IPS-18c (cell line): Measurements from ENCODE around the gene RPRD1A.
"Not testable (repeated sequence)": the region's sequence is repeated elsewhere in the genome, so short reads cannot be mapped to it uniquely, and the experiment has no call there.

Experiments used
- H3K4me3 ChIP-seq: 2 replicates; pipeline ENCODE4 v1.7.0; 2013; ENCODE audit warnings: low read depth, mild to moderate bottlenecking, low read length, moderate library complexity; ENCODE audit not compliant: insufficient read depth
- H3K9me3 ChIP-seq: one replicate; pipeline ENCODE4 v1.6.1; 2013; ENCODE audit warnings: mild to moderate bottlenecking, low read length, moderate library complexity; ENCODE audit not compliant: control insufficient read depth, insufficient read depth

Gene RPRD1A, protein sequence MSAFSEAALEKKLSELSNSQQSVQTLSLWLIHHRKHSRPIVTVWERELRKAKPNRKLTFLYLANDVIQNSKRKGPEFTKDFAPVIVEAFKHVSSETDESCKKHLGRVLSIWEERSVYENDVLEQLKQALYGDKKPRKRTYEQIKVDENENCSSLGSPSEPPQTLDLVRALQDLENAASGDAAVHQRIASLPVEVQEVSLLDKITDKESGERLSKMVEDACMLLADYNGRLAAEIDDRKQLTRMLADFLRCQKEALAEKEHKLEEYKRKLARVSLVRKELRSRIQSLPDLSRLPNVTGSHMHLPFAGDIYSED

DNA sequence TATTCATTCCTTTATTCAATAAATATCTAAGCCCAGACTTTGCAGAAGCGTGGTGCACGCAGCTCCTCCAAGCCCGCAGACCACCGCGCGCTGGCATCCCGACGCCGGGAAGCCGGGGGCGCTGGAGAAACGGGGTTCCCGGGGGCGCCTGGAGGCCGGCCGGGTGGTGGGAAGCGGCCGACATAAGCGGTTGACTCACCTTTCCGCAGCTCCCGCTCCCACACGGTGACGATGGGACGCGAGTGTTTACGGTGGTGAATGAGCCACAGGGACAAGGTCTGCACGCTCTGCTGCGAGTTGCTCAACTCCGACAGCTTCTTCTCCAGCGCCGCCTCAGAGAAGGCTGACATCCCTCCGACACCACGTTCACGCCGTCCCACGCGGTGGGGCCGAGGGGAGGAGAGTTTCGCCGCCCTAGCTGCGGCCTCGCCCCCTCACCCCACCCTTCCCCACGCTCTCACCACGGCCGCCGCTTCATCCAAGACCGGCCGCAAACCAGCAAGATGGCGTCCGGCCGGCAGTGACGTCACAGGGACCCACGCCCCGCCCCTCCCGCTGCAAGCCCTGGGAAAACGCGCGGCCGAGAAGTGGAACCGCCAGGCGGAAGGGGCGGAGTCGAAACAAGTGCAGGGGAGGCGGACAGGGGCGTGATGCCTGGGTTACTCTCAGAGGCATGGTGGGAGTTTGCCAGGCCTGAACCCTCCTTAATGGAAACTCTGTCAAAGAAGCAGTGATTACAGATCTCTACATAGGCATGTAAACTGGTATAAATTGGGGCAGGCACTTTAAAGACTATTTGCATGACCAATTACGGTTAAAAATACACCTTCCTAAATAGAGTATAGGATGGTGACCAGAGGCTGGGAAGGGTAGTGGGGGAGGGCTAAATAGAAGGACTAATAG is at the start of gene RPRD1A:
Gene RPRD1A (minus strand): TSS at position 505 of the 903 bp plus-strand sequence. CDS start 155 bp downstream, at position 350.
- peak within 1 kb of the TSS; percentile 96 for H3K4me3 ChIP-seq
- H3K9me3 ChIP-seq: no peaks in the 10 kb centered on the region

DNA sequence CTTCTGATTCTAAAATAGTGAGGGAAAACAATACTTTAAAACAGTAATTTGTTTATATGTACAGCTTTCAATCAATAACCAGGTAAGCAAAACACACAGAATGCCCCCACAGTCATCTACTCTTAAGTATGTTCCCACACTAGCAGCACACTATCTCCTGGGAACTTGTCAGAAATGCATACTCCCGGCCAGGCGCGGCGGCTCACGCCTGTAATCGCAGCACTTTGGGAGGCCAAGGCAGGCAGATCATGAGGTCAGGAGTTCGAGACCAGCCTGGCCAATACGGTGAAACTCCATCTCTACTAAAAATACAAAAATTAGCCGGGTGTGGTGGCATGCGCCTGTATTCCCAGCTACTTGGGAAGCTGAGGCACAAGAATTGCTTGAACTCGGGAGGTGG is 49.4 kb upstream of the RPRD1A start:
- not testable (repeated sequence) for H3K4me3 ChIP-seq

DNA sequence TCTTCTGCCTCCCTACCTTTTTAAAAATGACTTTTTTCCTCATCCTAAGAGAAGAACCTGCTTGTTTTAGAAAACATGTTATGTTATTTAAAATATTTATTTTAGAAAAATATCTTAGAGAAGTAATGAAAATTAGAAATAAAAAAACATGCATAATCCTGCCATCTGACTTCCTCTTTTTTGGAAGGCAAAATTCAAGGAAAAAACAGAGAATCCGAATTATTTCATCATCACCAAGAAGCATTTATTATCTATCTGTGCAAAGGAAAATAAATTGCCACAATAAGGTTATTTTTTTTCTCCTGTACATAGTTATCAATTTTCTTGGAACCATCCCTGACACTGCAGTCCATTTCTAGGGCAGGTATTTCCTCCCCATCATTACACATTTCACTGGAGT is 47.4 kb upstream of the RPRD1A start:
- H3K4me3 ChIP-seq: no peak overlapping the region
- H3K9me3 ChIP-seq: no peaks in the 10 kb centered on the region

More for the DNA sequence above, 49.4 kb upstream of the RPRD1A start:
- H3K9me3 ChIP-seq: not testable (repeated sequence)

- no peak overlapping the region for H3K4me3 ChIP-seq
- no peaks in the 10 kb centered on the region for H3K9me3 ChIP-seq
These were observed 46.9 kb upstream of the RPRD1A start for GRCh38 chr18:36114251-36114650.

GRCh38 chr18:36112302-36112701 is 44.9 kb upstream of the RPRD1A start:
- no peaks in the 10 kb centered on the region for H3K9me3 ChIP-seq

GRCh38 chr18:36109737-36110136 is 42.4 kb upstream of the RPRD1A start:
- Histone ChIP-seq H3K9me3 (no peaks in the 10 kb centered on the region), H3K4me3 (no peak overlapping the region)

More at GRCh38 chr18:36112302-36112701, 44.9 kb upstream of the RPRD1A start:
- H3K4me3 ChIP-seq: no peak overlapping the region

DNA sequence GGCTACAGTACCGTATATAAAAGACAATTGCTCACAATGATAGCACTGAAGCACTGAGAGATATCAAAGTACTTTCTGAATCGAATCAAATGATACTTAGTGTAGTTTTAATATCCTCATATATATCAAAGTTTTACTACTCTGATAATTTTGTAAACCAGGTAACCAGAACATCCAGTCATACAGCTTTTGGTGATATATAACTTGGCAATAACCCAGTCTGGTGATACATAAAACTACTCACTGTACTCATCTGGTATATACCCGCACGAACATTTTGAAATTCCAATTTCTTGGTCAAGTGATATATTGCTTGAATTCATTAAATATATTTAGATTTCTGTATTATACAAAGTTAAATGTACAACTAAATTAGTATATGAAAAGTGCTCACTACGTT is 41.2 kb upstream of the RPRD1A start:
- Histone ChIP-seq H3K9me3 (peaks cover 3% of the 10 kb centered on the region), H3K4me3 (no peak overlapping the region)

DNA sequence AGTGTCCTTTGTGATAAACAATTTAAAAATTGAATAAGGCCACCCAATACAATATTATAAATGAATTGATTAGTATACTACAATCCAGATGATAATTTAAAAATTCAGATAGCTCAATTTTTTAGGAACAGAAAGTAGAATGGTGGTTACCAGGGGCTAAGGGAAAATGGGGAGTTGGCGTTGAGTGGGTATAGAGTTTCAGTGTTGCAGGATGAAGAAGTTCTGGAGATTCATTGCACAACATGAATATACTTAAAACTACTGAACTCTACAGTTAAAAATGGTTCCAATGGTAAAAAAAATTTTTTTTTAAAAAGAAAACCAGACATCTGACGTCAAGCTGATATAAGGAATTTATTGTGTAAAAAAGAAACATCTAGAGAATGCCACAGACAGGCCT is 40.8 kb upstream of the RPRD1A start:
- Histone ChIP-seq H3K9me3 (peaks cover 3% of the 10 kb centered on the region), H3K4me3 (no peak overlapping the region)

DNA sequence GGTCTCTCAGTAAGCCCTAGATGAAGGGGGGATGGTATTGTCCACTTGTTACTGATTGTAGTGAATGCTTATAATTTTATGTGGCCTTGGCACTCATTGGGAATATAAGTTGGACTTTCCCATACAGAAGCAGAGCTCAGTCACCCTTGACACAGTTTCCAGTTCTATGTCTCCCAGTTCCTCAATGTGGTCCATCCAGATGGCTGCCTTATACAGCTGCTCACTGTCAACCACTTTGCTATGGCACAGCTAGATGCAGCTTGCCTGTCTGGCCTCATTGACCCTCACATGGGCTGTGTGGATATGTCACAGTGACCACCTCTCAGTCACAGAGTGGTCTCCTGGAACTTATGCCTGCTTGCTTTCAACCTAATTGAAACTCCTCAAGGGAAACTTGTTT is 40.1 kb upstream of the RPRD1A start:
- H3K4me3 ChIP-seq: no peak overlapping the region

DNA sequence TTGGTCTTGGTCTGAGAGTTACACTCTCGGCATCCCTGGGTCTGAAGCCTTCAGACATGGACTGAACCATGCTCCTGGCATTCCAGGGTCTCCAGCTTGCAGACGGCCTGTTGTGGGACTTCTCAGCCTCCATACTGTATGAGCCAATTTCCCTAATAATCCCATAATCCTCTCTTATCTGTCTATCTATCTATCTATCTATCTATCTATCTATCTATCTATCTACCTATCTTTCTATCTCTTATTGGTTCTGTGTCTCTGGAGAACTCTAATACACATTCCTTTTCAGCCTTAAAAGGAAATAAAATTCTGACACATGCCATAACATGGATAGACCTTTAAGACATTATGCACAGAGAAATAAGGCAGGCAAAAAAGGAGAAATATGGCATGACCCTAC is 37.4 kb upstream of the RPRD1A start:
- H3K4me3 ChIP-seq: no peak overlapping the region
- H3K9me3 ChIP-seq: peaks cover 3% of the 10 kb centered on the region

More for the DNA sequence above, 40.1 kb upstream of the RPRD1A start:
- peaks cover 3% of the 10 kb centered on the region for H3K9me3 ChIP-seq

- peaks cover 3% of the 10 kb centered on the region for H3K9me3 ChIP-seq
- H3K4me3 ChIP-seq: no peak overlapping the region
These were observed 34.6 kb upstream of the RPRD1A start for GRCh38 chr18:36101943-36102342.

GRCh38 chr18:36099311-36099710 is 32.0 kb upstream of the RPRD1A start:
- no peak overlapping the region for H3K4me3 ChIP-seq
- H3K9me3 ChIP-seq: peaks cover 1% of the 10 kb centered on the region

GRCh38 chr18:36096955-36097354 is 29.6 kb upstream of the RPRD1A start:
- H3K4me3 ChIP-seq: no peak overlapping the region

DNA sequence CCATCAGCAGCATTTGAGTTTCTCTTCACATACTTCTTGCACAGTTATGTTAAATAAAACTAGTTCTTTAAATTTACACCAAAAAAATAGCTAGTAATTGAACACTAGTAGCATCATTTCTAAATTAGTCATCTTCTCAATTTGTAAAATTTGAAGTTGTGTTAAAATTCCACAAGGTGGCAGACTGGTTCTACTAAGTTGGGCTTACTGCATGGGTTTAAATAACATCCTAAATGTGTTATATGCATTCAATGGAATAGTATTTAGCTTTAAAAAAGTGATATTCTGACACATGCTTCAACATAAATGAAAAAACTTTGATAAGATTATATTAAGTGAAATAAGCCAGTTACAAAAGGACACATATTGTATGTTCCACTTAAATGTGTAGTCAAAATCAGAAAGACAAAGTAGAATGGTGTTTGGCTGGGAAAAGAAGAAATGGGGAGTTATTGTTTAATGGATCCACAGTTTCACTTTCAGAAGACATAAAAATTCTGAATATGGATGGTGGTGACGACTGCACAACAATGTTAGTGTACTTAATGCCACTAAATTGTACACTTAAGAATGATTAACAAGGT is 28.7 kb upstream of the RPRD1A start:
- Histone ChIP-seq H3K4me3 (no peak overlapping the region), H3K9me3 (no peaks in the 10 kb centered on the region)

More at GRCh38 chr18:36096955-36097354, 29.6 kb upstream of the RPRD1A start:
- no peaks in the 10 kb centered on the region for H3K9me3 ChIP-seq

DNA sequence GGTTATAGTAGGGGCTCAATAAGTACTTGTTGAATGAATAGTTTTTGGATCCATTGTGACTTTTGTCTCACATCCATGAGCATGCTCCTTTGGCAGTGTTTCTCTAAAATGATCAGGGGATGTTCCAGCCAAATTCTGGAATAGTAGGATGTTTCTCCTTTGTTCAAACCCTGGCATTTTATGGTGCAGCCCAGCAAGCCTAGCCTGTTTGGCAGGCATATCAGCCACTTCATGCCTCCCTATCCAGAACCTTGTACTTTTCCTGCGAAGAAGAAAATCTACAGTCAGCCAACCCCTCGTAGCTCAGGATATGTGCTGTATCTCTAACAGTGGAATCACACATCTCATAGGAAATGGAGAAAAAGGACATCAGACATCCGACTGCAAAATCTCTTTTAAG is 27.1 kb upstream of the RPRD1A start:
- Histone ChIP-seq H3K9me3 (no peaks in the 10 kb centered on the region), H3K4me3 (no peak overlapping the region)

DNA sequence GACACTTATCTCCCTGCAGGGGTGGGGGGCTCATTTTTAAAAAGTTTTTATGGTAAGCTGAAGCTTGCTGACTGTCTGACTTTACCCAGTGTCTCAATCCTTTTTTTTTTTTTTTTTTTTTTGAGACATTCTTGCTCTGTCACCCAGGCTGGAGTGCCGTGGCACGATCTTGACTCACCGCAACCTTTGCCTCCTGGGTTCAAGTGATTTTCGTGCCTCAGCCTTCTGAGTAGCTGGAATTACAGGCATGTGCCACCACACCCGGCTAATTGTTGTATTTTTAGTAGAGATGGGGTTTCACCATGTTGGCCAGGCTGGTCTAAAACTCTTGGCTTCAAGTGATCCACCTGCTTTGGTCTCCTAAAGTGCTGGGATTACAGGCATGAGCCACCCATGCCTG is 24.8 kb upstream of the RPRD1A start:
- H3K9me3 ChIP-seq: not testable (repeated sequence)

DNA sequence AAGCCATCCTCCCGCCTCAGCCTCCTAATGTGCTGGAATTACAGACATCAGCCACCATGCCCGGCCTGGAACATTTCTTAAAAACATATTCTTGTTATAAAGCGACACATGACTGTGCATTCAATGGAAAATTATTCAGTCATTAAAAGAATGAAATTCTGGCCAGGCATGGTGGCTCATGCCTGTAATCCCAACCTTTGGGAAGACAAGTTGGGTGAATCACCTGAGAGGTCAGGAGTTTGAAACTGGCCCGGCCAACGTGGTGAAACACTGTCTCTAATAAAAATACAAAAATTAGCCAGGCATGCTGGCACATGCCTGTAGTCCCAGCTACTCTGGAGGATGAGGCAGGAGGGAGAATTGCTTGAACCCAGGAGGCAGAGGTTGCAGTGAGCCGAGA is 21.6 kb upstream of the RPRD1A start:
- Histone ChIP-seq H3K9me3 (no peaks in the 10 kb centered on the region), H3K4me3 (no peak overlapping the region)

More for the DNA sequence above, 24.8 kb upstream of the RPRD1A start:
- H3K4me3 ChIP-seq: not testable (repeated sequence)

GRCh38 chr18:36088256-36088655 is 20.9 kb upstream of the RPRD1A start:
- Histone ChIP-seq H3K9me3 (no peaks in the 10 kb centered on the region), H3K4me3 (no peak overlapping the region)
